Measurements from ENCODE around the gene TBC1D23.

GRCh38 chr3:100289339-100289738 lies 28.5 kb downstream of the TBC1D23 start:
- no peak for TF ChIP-seq POLR2A (IDR thresholded peaks at IDR 0.05)
- TF ChIP-seq, protein P1, sequence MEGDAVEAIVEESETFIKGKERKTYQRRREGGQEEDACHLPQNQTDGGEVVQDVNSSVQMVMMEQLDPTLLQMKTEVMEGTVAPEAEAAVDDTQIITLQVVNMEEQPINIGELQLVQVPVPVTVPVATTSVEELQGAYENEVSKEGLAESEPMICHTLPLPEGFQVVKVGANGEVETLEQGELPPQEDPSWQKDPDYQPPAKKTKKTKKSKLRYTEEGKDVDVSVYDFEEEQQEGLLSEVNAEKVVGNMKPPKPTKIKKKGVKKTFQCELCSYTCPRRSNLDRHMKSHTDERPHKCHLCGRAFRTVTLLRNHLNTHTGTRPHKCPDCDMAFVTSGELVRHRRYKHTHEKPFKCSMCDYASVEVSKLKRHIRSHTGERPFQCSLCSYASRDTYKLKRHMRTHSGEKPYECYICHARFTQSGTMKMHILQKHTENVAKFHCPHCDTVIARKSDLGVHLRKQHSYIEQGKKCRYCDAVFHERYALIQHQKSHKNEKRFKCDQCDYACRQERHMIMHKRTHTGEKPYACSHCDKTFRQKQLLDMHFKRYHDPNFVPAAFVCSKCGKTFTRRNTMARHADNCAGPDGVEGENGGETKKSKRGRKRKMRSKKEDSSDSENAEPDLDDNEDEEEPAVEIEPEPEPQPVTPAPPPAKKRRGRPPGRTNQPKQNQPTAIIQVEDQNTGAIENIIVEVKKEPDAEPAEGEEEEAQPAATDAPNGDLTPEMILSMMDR (IDR thresholded peaks at IDR 0.05) = no peak

Data from uterus (tissue), 2 donors.